ENCODE results near the gene PARP6.

GRCh38 chr15:72278737-72279136 lies 6.4 kb upstream of the PARP6 start:
- TF ChIP-seq GATA3 (IDR thresholded peaks at IDR 0.05; ENCODE audit: low read depth, low read length) (no peak), GATA2 (IDR thresholded peaks at IDR 0.05; ENCODE audit: low read depth, low read length) (no peak)
